Measurements from ENCODE around the gene FXYD6. TPM values are rescaled to one million over a fixed set of nuclear protein-coding genes. Genes with fewer than 3 reads are reported as not detected.

The FXYD6 gene
- total and polyA plus RNA-seq, 2 of the 8 experiments (the other 6 are each of a cell fraction or from before 2014, with no cell fraction given), result 44.6 to 117 TPM

DNA sequence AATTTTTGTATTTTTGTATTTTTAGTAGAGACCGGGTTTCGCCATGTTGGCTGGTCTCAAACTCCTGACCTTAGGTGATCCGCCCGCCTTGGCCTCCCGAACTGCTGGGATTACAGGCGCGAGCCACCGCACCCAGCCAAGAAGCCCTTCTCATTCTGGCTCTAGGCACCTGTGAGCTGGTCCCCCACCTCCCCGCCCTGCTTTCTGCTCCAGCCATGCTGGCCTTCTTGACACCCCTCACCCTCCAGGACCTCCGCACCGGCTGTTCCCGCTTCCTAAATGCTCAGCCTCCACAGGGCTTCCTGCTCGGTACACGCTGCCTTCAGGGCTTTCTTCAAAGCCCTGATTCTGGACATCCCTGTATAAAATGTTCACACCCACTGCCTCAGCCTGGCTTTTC, 46.4 kb downstream of the FXYD6 start (continued):
- TF ChIP-seq TBP (IDR thresholded peaks at IDR 0.05; ENCODE audit: low read depth, low read length) (no peak), USF2 (IDR thresholded peaks at IDR 0.05; ENCODE audit: low read length) (no peak), CBX8 (IDR thresholded peaks at IDR 0.05; ENCODE audit: borderline replicate concordance, low read depth, low read length) (no peak), SP2 (IDR thresholded peaks at IDR 0.05; ENCODE audit: low read length) (no peak), RNF2 (IDR thresholded peaks at IDR 0.05; ENCODE audit: borderline replicate concordance, low read depth, low read length, missing control alignments, poor library complexity, severe bottlenecking) (no peak), TCF12 (IDR thresholded peaks at IDR 0.05; ENCODE audit: low read depth, low read length) (no peak), GTF2F1 (IDR thresholded peaks at IDR 0.05; ENCODE audit: borderline replicate concordance, low read depth, low read length) (no peak), TAF1 (IDR thresholded peaks at IDR 0.05; ENCODE audit: low read depth, low read length) (no peak), RFX5 (IDR thresholded peaks at IDR 0.05; ENCODE audit: borderline replicate concordance, low read depth, low read length) (no peak)
